H1 (cell line): ENCODE results near the gene TLL1. TPM values are rescaled to one million over a fixed set of nuclear protein-coding genes. Genes with fewer than 3 reads are reported as not detected.

ENCODE experiments used
- PHF8 ChIP-seq: fragments of 200-600 bp; sonication (generic); conservative IDR thresholded peaks from 2 replicates; pipeline ENCODE4 v1.7.1; 2012; ENCODE audit warnings: low read depth, mild to moderate bottlenecking, inconsistent platforms, low read length, moderate library complexity
- polyA plus RNA-seq, 7 experiments: library from polyadenylated mRNA; depleted of rRNA in 3 of 7; stranded (reverse) in 5 of 7; unstranded in 2 of 7; fragments of >200 nt in 5 of 7; fragments of 200-250 nt in 2 of 7; gene quantifications; 1 replicate in 5 of 7; 2 replicates in 1 of 7; 4 replicates in 1 of 7; pipeline versions ENCODE4 v1.2.1 to v1.2.3, GENCODE V29; 2011 to 2013; ENCODE audit warnings: missing spikeins in 2 of 7, mixed read lengths in 2 of 7
- total RNA-seq: library from RNA; stranded (reverse); fragmentation: NEBNext Ultra II Directional; extraction: Animal tissue kit (Norgen Biotek cat#: 25700); gene quantifications from 2 replicates; pipeline ENCODE4 v1.2.1, GENCODE V29; 2021

TLL1 gene
- total and polyA plus RNA-seq, 2 of the 8 experiments (the other 6 are each of a cell fraction or from before 2014, with no cell fraction given): 0.18 to 1.1 TPM

- TF ChIP-seq PHF8: no peak
Measured at GRCh38 chr4:166123546-166123945, 250.5 kb downstream of the TLL1 start (continued).
